NOMO-1 treated with DMSO at 0.1 percent for 48 hours (cell line): Measurements from ENCODE around the gene ATP2C1.

ENCODE experiments used
- DNase-seq: peaks from one replicate; lab custom pipeline; 2025; ENCODE audit not compliant: unreplicated experiment; lab: John Stamatoyannopoulos, UW

Gene ATP2C1

DNA sequence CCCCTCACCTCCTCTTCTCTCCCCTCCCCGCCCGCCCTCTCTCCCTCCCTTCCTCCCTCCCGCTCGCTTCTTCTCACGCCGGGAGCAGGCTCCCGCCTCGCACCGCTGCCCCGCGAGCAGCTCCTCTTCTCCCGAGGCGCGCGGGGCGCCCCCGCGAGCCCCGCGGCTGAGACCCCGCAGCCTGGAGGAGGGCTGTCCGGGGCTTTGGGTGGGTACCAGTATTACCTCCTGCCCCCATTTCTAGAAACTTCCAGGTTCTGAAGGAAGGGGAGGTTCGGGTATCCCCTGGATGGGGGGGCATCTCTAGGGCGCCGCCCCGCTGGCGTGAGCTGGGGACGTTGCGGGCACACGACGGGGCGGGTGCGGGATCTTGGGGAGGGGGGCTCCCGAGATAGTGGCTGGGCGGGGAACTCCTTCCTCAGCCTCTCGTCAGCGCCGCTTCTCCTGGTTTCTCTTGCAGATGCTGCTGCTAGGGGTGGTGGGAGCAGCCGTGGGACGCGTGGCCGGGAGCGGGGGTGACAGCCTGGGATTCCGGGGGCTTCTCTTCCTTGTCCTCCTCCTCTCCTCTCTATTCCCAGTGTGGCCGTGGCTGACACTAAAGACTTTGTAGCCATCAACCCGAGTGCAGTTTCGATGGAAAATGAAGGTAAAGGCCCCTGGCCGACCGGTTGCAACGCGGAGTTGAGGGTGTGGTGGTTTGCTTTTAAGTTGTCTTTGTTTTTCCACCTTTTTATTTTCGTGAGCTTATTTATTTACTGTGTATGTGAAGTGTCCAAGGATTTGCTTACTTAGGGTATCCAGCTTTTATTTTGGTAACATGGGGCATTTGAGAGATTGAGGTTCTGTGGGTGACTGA lies 474 bp downstream of the ATP2C1 start:
- DNase-seq, result peak; percentile 49

- no peak for DNase-seq
These were observed 1.0 kb downstream of the ATP2C1 start for GRCh38 chr3:130894986-130895280.

DNA sequence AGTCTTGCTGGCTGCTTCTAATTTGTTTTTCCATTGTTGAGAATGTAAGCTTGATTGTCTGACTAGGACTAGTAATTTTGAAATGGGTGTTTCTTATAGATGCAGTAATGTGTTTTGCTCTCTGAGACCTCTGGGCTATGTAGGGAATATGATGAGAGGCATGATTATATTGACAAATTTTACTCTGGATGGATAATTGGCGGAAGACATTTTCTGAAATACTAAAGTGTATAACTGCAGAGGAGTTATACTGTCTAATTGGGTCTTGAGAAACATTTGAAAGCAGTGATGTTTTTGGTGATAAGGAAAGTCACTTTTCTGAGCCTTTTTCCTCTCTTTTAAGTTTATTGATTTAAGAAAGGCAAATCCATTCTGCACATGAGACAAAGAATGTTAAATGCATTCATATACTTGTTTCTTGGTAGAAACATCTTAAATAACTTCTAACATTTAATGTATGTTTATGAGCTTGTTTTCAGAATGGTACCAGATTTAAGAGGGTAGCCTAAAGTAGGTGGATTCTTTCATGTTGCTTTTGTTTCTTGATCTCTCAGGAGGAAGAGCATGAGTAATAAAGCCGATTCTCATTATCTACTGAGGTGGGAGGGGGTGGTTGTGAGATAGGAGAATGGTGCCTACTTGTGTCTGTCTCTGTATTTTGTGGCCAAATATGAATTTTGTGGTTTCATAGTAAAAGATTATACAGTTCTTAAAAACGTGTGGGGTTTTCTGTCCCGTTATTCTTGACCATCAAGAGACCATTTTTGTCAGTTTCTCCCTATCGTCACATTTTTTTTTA lies 2.0 kb downstream of the ATP2C1 start:
- no peak for DNase-seq

GRCh38 chr3:130897316-130897715 lies 3.4 kb downstream of the ATP2C1 start:
- no peak for DNase-seq

GRCh38 chr3:130900959-130901358 lies 7.1 kb downstream of the ATP2C1 start:
- no peak for DNase-seq

DNA sequence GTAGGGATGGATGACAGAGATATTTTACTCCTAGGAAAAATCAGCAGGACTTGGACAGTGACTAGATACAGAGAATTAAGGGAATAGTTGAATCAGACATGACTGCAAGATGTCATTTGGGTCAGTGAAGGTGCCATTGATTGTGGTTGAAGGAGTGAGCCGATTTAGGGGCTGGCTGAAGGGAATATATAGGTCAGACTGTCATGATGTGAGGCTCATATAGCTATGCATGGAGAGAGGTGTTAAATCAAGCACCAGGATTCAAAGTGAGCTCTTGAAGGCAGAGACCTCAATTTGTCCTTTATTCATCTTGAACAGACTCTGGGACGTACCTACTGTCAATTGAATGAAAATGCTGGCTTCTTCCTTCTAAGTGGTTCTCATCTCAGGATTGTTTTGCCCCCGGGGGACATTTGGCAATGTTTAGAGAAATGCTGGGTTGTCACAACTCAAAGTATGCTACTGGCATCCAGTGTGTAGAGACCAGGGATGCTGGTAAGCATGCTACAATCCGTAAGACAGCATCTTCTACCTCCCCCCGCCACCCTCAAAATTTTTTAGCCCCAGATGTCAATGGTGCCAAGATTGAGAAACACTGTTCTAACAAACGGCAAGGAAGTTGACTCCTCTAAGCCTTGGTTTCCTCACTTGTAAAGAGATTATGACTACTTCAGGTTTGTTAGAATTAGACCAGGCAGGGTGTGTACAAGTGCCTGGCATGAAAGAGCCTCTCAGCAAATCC lies 7.8 kb downstream of the ATP2C1 start:
- DNase-seq, result no peak

- DNase-seq, result no peak
These were observed 9.6 kb downstream of the ATP2C1 start for GRCh38 chr3:130903412-130903908.

- DNase-seq, result no peak
These were observed 10.6 kb downstream of the ATP2C1 start for GRCh38 chr3:130904491-130904890.

- DNase-seq, result peak; percentile 22
These were observed 11.7 kb downstream of the ATP2C1 start for GRCh38 chr3:130905551-130905950.

DNA sequence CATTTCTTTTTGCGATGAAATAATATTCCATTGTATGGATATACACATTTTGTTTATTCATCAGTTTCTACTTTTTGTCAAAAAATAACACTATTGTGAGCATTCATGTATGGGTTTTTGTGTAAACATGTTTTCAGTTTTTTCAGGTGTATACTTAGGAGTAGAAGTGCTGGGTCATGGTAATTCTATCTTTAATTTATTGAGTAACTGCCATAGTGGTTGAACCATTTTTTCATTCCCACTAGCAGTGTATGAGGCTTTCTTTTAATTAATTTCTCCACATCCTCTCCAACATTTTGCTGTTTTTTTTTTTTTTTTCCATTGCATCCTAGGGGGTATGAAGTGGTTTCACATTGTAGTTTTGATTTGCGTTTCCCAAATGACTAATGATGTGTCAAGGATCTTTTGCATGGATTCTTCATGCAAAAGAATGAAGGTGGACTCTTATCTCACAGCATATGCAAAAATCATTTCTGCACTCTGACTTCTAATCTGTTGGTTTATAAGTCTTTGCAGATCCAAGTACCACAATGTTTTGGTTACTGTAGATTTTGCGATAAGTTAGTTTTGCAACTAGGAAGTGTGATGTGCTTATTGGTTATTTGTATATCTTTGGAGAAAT lies 12.6 kb downstream of the ATP2C1 start:
- DNase-seq, result no peak

- no peak for DNase-seq
These were observed 13.6 kb downstream of the ATP2C1 start for GRCh38 chr3:130907500-130907899.

GRCh38 chr3:130907966-130908365 lies 14.1 kb downstream of the ATP2C1 start:
- DNase-seq, result no peak

DNA sequence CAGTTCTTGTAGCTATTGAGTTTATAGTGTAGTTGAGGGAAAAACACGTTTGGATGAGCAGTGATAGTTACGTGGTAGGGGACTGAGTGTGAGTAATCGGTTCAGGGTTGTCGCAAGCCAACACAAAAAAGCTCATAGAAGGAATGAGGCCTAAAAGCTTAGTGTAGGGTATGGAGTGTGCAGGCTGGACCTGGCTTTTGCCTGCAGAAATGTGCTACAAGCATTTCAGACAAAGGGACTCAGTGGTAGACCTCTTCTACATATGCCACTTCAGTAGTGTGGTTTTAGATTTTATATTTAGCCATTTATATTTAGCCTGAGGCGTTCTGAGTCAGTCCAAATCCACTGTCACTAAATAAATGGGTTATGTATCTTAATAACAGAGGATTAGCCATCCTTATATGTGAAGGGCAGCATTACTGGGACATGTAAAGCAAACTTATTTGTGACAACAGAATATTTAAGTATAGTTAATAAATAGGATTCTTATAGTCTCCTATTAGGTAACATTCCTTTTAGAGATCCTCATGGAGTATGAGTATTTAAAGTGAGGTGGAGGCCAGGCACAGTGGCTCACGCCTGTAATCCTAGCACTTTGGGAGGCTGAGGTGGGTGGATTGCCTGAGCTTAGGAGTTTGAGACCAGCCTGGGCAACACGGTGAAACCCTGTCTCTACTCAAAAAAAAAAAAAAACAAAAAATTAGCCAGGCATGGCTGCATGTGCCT lies 21.8 kb downstream of the ATP2C1 start:
- DNase-seq, result no peak

DNA sequence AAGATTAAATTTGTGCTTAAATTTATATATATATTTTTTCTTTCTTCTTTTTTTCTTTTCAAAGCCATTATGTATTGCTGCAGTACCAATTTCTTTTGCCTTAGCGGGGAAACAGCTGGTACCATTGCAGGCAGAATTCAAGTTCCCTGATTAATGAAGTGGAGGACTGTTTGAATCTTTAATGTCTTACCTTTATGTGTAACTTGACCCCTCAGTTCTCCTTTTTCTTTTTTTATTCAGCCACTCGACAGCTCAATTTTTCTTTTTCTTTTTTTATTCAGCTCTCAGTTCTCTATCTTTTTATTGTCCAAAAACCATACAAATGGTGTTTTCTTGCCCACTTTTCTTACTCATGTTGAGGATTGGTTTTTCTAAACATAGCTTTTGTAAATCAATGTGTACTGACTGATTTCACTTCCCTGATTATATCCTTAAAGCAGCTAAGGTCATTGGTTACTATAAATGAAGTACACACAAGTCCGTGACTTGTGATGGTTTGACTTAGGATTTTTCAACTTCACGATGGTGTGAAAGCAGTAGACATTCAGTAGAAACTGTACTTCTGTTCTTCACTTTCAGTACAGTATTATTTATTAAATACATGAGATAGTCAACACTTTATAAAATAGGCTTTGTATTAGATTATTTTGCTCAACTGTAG lies 22.8 kb downstream of the ATP2C1 start:
- DNase-seq, result peak; percentile 36

GRCh38 chr3:130918328-130918727 lies 24.4 kb downstream of the ATP2C1 start:
- DNase-seq, result no peak

DNA sequence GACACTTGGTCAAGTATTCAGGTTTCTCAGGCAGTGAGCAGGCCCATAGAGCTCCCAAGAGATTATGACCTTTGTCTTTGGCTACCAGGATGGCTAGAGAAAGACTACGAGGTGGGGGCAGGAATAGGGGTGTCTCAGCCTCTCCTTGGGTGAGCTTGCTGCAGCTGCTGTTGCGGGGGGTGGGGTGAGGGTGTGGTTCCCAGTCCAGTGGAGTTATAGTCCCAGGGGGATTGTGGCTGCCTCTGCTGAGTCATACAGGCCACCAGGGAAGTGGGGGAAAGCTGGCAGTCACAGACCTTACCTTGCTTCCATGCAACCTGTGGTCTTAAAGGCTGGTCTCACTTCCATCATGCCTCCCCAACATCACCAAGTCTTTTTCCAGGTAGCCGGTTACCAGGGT lies 31.7 kb downstream of the ATP2C1 start:
- no peak for DNase-seq

GRCh38 chr3:130926504-130926903 lies 32.6 kb downstream of the ATP2C1 start:
- DNase-seq, result no peak

DNA sequence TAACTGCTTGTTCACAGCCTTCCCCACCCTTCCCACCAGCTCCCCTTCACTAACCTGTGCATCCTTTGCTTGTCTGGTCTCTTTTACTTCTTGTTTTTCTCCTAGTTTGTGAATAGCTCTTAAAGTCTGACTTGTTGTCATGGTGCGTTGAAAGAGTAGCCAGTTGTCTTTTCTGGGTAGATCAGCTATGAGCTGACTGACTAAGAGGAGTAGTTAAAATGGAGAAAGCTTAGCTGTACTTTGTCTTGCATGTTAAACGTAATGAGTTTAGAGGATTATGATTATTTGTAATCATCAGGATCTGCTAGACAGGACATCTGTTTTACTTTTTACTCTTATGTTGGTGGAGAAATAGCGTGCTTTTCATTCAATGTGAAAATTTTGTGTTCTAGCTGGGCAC lies 35.9 kb downstream of the ATP2C1 start:
- no peak for DNase-seq

- DNase-seq, result no peak
These were observed 39.1 kb downstream of the ATP2C1 start for GRCh38 chr3:130932979-130933378.

- DNase-seq, result no peak
These were observed 40.0 kb downstream of the ATP2C1 start for GRCh38 chr3:130933801-130934345.
